Measurements from ENCODE around the gene TMC1.

Gene TMC1

GRCh38 chr9:72575666-72576065 lies 54.3 kb downstream of the TMC1 start:
- DNase-seq (ENCODE audit: low read depth), result no peak

- DNase-seq (ENCODE audit: low read depth), result no peak
Observed at GRCh38 chr9:72576087-72576486, 54.7 kb downstream of the TMC1 start.

GRCh38 chr9:72577212-72577753 lies 55.9 kb downstream of the TMC1 start:
- no peak for DNase-seq (ENCODE audit: low read depth)

- no peak for DNase-seq (ENCODE audit: low read depth)
Observed at GRCh38 chr9:72579190-72579589, 57.8 kb downstream of the TMC1 start.

- no peak for DNase-seq (ENCODE audit: low read depth)
Observed at GRCh38 chr9:72579880-72580550, 58.6 kb downstream of the TMC1 start.

- no peak for DNase-seq (ENCODE audit: low read depth)
Observed at GRCh38 chr9:72581694-72582093, 60.3 kb downstream of the TMC1 start.

GRCh38 chr9:72583370-72583769 lies 62.0 kb downstream of the TMC1 start:
- no peak for DNase-seq (ENCODE audit: low read depth)

GRCh38 chr9:72586388-72587130 lies 65.2 kb downstream of the TMC1 start:
- DNase-seq (ENCODE audit: low read depth), result no peak

GRCh38 chr9:72588336-72588735 lies 66.9 kb downstream of the TMC1 start:
- DNase-seq (ENCODE audit: low read depth), result no peak

GRCh38 chr9:72589667-72590521 lies 68.5 kb downstream of the TMC1 start:
- DNase-seq (ENCODE audit: low read depth), result no peak

- DNase-seq (ENCODE audit: low read depth), result no peak
Observed at GRCh38 chr9:72590824-72591223, 69.4 kb downstream of the TMC1 start.

- DNase-seq (ENCODE audit: low read depth), result no peak
Observed at GRCh38 chr9:72592502-72593403, 71.3 kb downstream of the TMC1 start.

- no peak for DNase-seq (ENCODE audit: low read depth)
Observed at GRCh38 chr9:72596451-72597180, 75.2 kb downstream of the TMC1 start.

GRCh38 chr9:72597181-72597517 lies 75.7 kb downstream of the TMC1 start:
- DNase-seq (ENCODE audit: low read depth), result no peak

GRCh38 chr9:72597601-72598000 lies 76.2 kb downstream of the TMC1 start:
- no peak for DNase-seq (ENCODE audit: low read depth)

- DNase-seq (ENCODE audit: low read depth), result no peak
Observed at GRCh38 chr9:72598639-72599038, 77.2 kb downstream of the TMC1 start.

- no peak for DNase-seq (ENCODE audit: low read depth)
Observed at GRCh38 chr9:72599874-72600534, 78.6 kb downstream of the TMC1 start.

- DNase-seq (ENCODE audit: low read depth), result no peak
Observed at GRCh38 chr9:72600671-72601070, 79.3 kb downstream of the TMC1 start.

- DNase-seq (ENCODE audit: low read depth), result no peak
Observed at GRCh38 chr9:72601615-72602014, 80.2 kb downstream of the TMC1 start.

GRCh38 chr9:72612449-72612848 lies 91.0 kb downstream of the TMC1 start:
- no peak for DNase-seq (ENCODE audit: low read depth)
